GM12878 (cell line): ENCODE results near the gene CELSR2.

Experiments
- CTCF ChIP-seq, 3 experiments: IDR thresholded peaks in 2 of 3; conservative IDR thresholded peaks in 1 of 3; 2 replicates each; pipeline ENCODE4 v1.5.1; 2011; ENCODE audit warnings: low read depth in 3 of 3, low read length in 3 of 3, mild to moderate bottlenecking in 3 of 3, control low read depth in 2 of 3, moderate library complexity in 2 of 3, inconsistent platforms in 1 of 3, mixed read lengths in 1 of 3; ENCODE audit not compliant: control insufficient read depth in 2 of 3, insufficient read depth in 1 of 3; ENCODE audit errors: extremely low read depth in 1 of 3
- JUND ChIP-seq: IDR thresholded peaks from 2 replicates; pipeline ENCODE4 v1.6.1; 2012; ENCODE audit warnings: low read depth, mild to moderate bottlenecking, low read length, improper control_type of control experiment, moderate library complexity
- NKRF ChIP-seq: fragments of 450-650 bp; conservative IDR thresholded peaks from 2 replicates; pipeline ENCODE4 v1.6.1; 2017; ENCODE audit warnings: mild to moderate bottlenecking, moderate library complexity
- NR2C1 ChIP-seq: fragments of 450-650 bp; IDR thresholded peaks from 2 replicates; pipeline ENCODE4 v1.6.1; 2017; ENCODE audit warnings: antibody characterized with exemption, mild to moderate bottlenecking, moderate library complexity
- PAX5 ChIP-seq: IDR thresholded peaks from 2 replicates; pipeline ENCODE4 v1.6.1; 2011; ENCODE audit warnings: low read depth, low read length, borderline replicate concordance
- PBX3 ChIP-seq: IDR thresholded peaks from 2 replicates; pipeline ENCODE4 v1.6.1; 2011; ENCODE audit warnings: mild to moderate bottlenecking, low read depth, low read length, moderate library complexity; ENCODE audit not compliant: insufficient replicate concordance
- POLR2A ChIP-seq: IDR thresholded peaks from 2 replicates; pipeline ENCODE4 v1.6.1; 2011; ENCODE audit warnings: low read depth, mild to moderate bottlenecking, low read length
- RAD21 ChIP-seq: IDR thresholded peaks from 2 replicates; pipeline ENCODE4 v1.6.1; 2011; ENCODE audit warnings: mild to moderate bottlenecking, low read depth, low read length, moderate library complexity; ENCODE audit not compliant: insufficient read depth

- no peak for TF ChIP-seq NKRF
- no peak for TF ChIP-seq RAD21
- no peak for TF ChIP-seq CTCF (IDR thresholded peaks at IDR 0.05 in 2 of 3, conservative IDR thresholded peaks at IDR 0.05 in 1 of 3; ENCODE audit: control insufficient read depth in 2 of 3, extremely low read depth in 1 of 3, insufficient read depth in 1 of 3, low read depth in 3 of 3, low read length in 3 of 3)
- no peak for TF ChIP-seq PBX3
- 0 out of 2 replicates have a peak, but pooled peaks have one; percentile 61 for TF ChIP-seq PAX5
- no peak for TF ChIP-seq JUND
- TF ChIP-seq POLR2A: no peak
- no peak for TF ChIP-seq NR2C1
These were observed 3.8 kb downstream of the CELSR2 start for GRCh38 chr1:109252893-109253802.
